ENCODE results near the gene AUTS2.

AUTS2 gene

DNA sequence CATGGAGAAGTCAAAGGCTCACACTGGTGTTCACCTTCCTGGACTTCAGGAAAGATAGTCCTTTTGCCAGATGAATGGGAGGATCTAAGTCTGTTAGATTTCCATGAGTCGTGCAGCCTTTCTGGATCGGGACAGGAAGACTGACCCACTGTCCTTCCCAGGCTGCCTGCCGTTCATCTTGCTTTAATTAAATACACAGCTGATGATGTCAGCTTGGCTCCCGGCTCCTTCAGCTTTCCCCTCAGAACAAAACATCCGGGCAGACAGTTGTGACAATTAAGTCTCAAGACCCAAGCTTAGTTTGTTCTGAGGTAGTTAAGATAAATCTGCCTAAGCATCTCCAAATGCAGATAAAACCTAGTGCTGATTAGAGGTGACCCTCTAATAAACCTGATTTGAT is 58.6 kb downstream of the AUTS2 start:
- no peak for DNase-seq

DNA sequence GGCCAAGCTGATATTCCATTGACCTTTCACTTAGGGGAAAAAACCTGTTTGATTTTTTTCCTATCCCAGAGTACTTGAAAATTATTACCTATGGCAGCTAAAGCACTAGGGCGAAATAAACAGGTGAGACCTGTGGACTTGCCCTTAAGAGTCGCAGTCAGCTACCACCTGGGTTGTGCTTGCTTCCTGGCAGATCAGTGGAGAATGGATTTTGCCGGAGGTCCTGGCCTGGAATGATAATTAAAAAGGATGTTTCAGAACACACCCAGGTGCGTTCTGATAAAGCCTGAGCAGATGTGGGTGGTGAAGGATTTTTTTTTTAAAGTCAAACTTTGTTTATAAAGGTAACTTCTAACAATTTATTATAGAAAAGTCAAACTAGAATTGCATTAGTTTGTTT is 59.1 kb downstream of the AUTS2 start:
- no peak for DNase-seq

DNA sequence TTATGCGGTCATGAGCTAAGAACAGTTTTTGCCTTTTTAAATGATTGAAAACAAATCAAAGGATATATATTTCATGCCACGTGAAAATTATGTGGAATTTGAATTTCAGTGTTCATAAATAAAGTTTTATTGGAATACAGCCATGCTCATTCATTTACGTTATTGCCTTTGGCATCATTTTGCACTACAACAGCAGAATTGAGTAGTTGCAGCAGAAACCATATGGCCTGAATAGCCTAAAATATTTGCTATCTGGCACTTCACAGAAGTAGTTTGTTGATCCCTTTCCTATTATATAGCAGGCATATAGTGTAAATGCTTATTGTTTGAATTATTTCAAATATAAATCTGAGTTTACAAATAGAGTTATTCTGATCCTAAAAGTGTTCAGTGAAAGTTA is 59.7 kb downstream of the AUTS2 start:
- no peak for DNase-seq

DNA sequence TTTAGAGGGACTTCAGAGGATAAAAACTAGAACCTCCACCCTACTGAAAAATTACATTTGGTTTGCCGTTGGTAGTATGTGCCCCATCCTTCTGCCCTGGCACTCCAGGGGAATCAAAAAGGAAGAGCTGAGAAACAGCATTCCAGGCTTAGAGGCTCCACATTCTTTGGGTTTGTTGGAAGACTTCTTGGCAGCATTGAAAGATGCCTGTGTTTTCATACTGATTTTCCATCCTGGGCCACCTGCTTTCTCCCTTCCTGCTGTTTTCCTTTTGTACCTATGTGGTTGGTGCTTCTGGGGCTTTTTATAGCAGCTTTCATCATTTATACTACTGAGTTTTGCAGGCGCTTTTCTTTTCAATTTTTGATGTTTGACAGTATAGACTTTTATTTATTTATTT is 61.7 kb downstream of the AUTS2 start:
- DNase-seq, result no peak

DNA sequence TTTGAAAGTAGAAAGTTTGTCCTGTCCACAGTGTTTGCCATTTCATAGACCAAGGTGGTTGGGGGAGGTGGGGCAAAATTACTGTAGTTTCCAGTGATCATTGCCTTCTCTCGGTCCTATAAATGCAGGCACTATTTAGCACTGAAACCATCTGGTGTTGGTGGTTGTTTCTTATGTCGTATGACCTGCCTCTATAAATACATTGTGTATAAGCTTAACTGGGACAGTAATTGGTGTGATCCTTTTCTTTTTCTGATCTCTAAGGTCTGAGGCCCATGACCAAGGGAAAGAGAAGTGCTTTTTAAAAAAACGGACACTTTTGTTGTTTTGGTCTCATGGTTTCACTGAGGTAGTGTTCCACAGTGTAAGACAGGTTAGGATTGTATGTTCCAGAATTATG is 63.1 kb downstream of the AUTS2 start:
- no peak for DNase-seq

DNA sequence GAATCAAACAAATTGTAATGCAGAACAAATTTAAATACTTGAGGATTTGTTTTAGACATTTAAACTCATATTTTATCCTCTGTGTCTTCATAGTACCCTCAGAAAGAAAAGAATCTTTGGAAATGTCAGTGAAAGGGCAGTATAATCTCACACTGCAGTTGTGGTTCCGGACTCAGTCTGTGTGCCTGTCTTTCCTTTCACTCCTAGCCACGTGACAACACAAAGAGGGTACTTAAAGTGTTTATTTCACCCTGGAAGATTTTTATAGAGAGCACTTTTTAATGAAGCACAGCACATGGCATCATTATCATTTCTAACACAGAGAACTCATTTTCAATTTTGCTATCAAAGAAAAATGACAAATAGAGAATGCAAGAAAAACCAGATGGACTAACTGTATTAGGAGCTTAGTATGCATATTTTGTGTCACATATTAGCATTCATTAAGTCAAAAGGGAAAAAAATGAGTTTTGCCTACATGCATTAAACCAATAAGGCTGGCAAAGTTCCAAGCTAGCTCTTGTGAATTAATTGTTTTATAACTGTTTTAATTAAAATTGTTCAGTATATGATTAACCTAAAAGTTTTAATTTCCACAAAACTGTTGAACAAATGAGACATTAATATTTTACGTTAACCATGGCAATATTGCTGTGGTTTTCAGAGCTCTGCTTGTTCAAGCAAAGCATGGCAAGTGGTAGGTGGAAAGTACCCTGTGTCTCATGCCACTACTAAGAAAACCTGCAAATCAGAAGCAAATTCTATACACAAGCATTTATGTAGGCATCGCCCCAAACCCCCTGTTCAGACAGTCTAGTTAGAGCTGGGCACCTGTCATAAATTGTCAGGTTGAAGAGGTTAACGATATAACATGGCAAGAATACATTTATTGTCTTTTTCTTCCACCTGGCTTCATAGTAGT is 65.9 kb downstream of the AUTS2 start:
- DNase-seq, result no peak

DNA sequence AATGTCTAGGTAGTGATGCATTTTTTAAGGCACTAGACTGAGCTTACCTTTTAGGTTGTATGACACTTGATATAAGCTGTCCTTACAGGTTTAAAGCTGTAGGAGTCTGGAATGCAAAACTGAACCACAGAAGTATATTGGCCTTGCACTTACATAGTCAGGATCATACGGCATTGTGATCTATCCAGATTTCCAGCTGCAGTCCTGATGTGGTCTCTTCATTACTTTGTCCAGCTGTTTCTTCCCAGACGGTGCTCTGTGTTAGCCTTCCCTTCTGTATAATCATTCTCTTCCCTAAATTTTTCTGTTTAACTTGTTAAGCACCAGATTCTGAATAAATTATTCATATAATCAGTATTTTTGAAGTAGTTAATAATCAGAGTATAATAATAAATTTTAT is 67.1 kb downstream of the AUTS2 start:
- DNase-seq, result no peak

DNA sequence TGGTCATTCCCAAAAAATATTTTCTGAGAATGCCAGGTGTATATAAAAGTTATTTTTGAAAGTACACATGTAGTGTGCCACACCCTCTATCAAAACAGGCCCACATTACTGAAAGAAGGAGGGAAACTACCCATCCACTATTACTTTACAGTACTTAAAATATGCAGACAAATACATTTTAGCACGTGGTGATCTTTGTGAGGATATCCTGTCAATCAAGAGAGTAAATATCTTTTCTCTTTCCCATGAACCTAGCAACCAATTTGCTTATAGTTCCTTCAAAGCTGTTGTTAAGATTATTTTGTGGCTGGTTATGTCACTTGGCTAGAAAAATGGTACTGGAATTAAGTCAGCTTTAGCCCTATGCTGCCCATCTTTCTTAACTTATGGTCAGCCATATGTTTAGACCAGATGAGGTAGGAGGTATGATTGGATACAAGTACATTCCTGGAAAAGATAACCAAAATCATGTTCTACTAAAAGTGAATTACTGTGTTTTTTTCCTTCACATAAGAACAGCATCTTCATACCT is 70.1 kb downstream of the AUTS2 start:
- DNase-seq, result no peak

DNA sequence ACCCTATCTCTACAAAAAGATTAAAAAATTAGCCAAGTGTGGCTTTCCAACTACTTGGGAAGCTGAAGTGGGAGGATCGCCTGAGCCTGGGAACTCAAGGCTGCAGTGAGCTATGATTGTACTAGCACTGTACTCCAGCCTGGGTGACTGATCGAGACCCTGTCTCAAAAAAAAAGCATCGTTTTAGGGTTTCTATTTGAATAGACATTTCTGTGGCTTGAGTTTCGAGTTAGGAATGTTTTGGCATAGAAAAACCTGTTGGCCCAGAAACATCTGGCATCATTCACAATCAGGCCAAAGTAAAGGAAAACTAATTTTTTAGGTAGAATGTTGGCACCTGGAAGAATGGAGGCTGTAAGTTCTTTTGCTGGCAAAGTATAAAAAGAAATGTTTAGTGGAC is 72.4 kb downstream of the AUTS2 start:
- no peak for DNase-seq

DNA sequence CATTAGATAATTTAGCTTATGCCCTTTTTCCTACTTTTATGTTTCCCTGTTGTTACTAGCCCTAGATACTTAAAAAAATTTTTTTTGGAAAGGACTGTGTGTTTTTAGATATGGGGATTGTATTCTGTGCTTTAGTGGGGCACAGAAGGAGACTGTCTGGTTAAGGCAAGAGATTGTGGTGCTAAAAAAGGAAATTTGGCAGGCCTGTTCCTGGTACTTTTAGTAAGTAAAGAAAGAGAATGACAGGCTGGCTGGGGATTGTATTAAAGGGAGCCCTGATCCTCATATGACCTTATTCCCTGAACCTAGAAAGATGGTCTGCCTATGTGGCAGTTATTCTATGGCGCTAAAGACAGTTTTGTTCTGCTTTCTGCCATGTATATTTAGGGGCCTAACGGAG is 74.8 kb downstream of the AUTS2 start:
- no peak for DNase-seq

DNA sequence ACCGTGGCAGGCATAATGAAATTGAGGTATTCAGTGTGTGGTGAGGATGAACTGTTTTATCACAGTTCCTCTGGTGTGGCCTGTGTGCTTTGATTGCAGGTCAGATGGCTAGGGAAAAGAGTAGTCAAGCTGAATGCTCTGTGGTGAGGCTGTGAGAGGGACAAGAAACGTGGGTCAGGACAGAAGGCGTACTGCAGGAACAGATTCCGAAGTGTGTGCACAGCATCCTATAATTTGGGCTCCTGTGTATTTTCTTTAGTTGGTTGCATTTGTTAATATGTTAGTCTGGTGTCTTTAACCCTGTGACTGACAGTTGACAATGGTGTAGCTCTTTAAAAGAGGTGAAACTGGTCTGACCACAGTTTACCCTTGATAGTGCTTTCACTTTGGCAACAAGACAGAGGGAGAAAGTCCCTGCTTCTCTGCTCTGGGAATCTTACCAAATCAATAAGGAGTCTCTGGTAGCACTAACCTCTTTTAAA is 76.5 kb downstream of the AUTS2 start:
- DNase-seq, result no peak

DNA sequence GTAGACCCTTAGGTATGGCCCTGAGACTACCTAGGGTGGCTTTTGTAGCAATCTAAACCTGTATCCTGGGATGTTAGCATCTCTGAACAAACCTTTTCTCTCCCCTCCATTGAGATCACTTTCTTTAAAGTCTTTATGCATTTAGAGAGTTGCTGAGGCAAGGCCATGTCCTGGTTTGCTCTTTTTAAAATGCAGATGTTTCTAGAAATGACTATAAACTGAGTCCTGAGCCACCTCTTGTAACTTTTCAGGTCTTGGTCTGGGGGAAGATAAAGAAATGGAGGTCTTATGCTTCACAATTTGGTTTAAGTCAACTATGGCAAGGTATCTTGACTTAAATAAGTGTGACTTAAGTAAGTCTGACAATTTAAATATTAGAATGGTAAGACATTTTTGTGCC is 78.0 kb downstream of the AUTS2 start:
- DNase-seq, result no peak

DNA sequence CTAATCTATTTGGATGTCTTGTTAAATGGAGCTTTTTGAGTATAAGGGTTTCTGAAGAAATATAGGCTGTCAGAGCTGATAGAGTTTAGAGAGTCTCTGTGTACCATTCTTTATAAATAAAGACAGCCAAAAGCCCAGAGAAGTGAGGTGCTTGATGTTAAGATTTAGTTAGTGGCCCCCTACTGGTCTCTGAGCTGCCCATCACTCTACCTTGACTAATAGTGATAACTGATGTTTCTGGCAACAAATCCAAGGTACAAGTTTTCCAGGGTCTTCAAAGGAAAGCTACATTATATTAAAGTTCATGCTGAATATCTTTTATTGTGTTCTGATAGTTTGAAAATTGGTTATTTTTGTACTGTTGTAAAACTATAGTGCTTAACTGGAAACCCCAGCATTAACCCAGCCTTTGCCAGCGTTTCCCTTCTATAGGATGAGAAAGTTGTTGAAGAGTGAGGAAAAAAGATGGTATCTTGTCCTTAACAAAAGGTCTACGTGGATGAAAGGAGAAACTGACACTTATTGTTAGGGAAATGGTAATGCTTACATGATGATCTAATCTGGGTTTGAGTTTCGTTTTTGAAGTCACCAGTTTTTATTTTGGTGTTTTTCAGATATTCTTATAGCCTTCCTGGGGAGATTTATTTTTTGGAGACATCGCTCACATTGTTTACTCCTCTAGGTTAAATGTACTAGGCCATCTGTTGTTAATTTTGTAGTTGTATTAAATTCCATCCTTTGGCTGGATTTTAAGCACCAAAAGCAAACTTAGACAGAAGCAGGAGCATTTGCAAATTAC is 79.0 kb downstream of the AUTS2 start:
- no peak for DNase-seq

DNA sequence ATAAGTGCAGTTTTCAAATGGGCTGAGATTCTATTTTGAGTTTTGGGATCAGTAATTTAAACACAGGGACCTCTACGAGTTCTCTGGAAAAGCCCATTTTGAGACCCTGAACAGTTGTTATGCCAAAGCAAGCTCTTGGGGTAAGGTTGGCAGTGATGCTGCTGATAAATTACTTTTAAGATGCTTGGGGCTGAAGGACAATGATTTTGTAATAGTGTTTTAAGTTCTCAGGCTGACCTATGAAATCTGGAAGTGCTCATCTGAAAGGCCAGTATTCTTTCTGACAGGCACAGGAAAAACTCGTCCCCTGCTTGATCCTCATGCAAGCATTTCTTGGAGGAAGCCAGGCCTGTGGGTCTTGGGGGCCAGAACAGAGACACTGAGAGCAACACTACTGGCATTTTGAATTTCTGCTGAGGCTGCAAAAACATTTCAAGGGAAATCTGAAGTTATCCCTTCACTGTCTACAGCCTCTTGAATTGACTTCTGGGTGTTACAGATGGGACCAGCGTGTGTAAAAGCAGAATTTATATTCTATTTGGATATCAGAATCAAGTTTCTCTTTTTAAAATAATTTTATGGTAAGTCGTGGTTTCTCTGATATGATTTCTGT is 79.7 kb downstream of the AUTS2 start:
- DNase-seq, result peak; percentile 24

DNA sequence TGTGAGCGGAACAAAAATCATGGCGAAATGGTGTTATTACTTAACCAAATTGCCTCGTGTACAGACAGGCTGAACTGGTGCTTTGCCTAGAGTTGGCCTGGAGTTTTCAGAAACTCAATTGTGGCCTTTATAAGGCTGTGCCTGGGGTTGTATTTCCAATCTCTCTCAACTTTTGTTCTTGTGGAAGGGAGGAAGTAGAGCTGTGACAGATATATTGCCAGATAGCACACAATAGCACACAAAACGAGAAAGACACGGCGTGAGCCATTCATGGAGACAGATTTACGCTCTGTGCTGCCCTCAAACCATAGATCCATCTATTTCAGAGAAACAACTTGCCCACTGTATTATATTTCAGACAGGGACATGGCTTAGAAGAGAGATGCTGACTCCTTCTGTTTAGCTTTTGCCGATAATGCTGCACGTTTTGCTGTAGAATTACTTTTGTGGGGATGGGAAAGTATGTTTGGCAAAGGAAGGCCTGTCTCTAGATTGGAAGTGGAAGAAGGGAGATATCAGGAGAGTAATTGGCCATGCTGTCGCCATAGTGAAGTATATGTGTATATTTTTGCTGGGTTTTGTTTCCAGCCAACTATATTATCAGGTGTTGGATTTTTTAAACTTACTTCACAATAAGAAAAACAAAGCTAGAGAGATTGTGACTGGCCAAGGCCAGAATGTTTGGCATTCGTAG is 80.4 kb downstream of the AUTS2 start:
- DNase-seq, result peak; percentile 42

DNA sequence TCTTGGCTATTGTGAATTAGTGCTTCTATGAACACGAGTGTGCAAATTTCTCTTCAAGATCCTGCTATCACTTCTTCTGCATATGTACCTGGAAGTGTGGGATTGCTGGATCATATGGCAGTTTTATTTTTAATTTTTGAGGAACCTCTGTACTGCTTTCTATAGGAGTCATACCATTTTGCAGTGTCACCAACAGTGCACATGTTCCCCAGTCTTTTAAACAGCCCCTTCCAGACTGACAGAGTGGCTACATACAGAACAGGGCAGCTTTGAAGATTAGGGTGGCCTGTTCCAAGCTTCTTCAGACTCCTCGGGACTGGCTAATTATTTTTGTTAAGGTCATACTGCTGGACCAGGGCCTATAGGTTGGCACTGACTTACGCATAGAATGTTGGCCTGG is 82.9 kb downstream of the AUTS2 start:
- no peak for DNase-seq

DNA sequence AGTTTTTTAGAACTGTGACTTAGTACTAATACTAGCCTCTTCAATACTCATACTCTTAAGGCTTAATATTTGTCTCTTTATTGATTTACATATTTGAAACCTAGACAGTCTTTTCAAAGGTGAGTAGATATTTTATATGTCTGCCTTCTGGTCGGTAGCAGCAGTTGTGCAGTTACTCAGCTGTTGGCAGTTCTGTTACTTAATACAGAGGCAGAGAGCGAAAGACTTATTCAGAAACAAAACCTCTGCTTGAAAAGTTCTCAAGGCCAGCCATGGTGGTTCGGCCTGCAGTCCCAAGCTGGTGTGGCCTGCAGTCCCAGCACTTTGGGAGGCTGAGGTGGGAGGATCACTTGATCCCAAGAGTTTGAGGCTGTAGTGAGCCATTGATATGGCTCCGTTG is 84.2 kb downstream of the AUTS2 start:
- no peak for DNase-seq

DNA sequence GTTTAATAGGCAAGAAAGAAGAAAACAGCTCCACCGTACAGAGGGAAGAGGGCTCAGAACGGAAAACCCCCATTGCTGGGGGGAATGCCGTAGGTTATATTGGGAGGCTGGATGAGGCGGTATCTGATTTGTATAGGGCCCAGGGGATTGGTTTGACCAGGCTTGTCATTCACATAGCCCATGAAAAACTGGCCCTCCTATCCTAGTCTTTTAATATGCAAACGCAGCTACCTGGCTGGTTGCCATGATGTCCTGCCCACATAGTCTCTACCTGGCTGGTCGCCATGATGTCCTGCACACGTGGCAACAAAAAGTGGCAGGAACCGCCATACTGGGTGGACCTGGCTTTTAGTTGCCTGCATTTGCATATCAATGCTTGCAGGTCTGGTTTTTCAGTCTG is 84.7 kb downstream of the AUTS2 start:
- no peak for DNase-seq

DNA sequence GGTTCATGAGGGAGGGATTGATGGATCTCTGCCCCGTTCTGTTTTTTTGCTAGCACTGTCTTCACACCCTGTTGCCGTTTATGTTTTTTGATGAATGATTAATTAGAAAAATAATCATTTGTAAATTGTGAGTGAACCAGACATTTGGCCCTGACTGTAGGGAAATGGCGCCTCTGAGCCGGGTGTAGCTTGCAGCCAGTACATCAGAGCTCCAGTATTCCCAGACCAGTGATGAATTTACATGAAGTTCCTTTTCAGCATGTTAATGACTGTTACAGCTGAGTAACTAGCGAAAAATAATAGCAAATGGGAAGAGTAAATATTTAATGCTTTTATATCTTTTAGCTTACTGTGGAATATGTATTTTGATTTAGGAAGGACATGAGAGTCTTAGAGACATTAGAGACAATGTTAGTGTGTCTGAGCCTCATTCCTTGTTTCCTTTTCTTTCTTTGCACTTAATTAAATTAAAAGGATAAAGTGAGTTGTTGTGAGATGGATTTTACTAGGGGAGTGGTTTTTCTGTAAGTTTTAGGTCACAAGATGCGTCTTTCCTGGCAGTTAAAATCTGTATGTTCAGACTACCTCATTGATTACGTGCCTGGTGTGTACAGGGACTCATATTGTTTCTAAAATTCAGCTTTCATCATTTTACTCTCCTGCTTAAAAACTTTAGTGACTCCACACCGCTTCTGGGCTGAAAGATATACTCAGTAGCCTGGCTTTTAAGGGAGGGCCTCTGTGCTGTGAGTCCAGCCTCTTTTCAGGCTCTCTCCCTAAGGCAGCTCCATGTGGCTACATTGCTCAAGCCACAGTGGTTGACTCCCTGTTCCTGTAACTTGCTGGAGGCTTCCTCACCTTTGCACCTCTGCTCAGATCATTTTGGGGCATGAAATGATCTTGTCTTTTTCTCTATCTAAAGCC is 86.4 kb downstream of the AUTS2 start:
- no peak for DNase-seq

DNA sequence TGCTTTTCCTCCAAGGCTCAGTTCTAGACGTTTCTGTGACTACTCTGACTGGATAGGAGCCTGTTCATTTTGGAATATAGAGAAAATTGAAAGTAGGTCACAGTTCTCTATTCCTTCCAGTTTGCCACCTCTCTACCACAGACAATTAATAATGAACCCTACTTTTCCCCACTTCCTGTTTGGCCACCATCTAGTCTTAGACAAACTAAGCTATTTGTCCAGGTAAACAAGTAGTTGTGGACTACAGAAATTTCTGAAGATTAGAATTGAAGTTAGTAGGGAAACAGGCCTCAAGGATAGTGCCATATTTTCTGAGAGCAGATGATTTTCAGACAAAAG is 87.0 kb downstream of the AUTS2 start:
- no peak for DNase-seq

DNA sequence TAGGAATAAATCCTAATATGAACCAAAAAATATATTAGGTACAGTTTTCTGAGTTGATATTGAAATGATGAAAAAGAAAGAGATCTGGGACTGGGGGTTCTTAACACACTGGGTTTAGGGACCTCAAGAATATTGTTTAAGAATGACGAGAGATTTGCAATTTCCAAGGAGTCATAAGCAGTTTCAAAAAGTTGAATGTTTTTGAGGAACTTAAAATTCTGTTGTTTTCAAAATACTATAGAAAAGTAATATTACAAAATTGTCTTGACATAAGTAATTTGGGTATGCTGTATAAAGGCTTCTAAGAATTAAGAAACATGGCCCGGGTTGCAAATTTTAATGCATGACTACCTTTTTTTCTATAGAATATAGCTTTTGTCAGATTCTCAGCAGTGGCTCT is 88.1 kb downstream of the AUTS2 start:
- DNase-seq, result no peak
